ENCODE data around the gene UIMC1.

Gene UIMC1

GRCh38 chr5:176883700-176884570, 122.6 kb downstream of the UIMC1 start:
- no peak for TF ChIP-seq CTCF (IDR thresholded peaks at IDR 0.05; ENCODE audit: extremely low read depth, missing control alignments)
- no peak for DNase-seq (ENCODE audit: low spot score)

- TF ChIP-seq CTCF (IDR thresholded peaks at IDR 0.05; ENCODE audit: extremely low read depth, missing control alignments) = no peak
- no peak for DNase-seq (ENCODE audit: low spot score)
Observed at GRCh38 chr5:176882567-176882903, 124.0 kb downstream of the UIMC1 start.

- no peak for TF ChIP-seq CTCF (IDR thresholded peaks at IDR 0.05; ENCODE audit: extremely low read depth, missing control alignments)
Observed at GRCh38 chr5:176881816-176882566, 124.6 kb downstream of the UIMC1 start.

GRCh38 chr5:176881021-176881749, 125.4 kb downstream of the UIMC1 start:
- TF ChIP-seq CTCF (IDR thresholded peaks at IDR 0.05; ENCODE audit: extremely low read depth, missing control alignments) = no peak
- DNase-seq (ENCODE audit: low spot score) = no peak

More at GRCh38 chr5:176881816-176882566, 124.6 kb downstream of the UIMC1 start:
- DNase-seq (ENCODE audit: low spot score) = no peak

GRCh38 chr5:176880366-176881020, 126.1 kb downstream of the UIMC1 start:
- no peak for DNase-seq (ENCODE audit: low spot score)
- TF ChIP-seq CTCF (IDR thresholded peaks at IDR 0.05; ENCODE audit: extremely low read depth, missing control alignments) = no peak

- no peak for DNase-seq (ENCODE audit: low spot score)
- no peak for TF ChIP-seq CTCF (IDR thresholded peaks at IDR 0.05; ENCODE audit: extremely low read depth, missing control alignments)
Observed at GRCh38 chr5:176879663-176880361, 126.8 kb downstream of the UIMC1 start.

All from GM20000 (cell line).